Fibroblast of lung (primary cell): ENCODE results near the gene ALOXE3.

Source experiments
- CTCF ChIP-seq, 2 donors: IDR thresholded peaks in 1 of 2; conservative IDR thresholded peaks in 1 of 2; 1 replicate in 1 of 2; 2 replicates in 1 of 2; pipeline ENCODE4 v1.5.1; 2011 to 2012; ENCODE audit warnings: low read length in 2 of 2, control low read depth in 1 of 2, inconsistent platforms in 1 of 2, low read depth in 1 of 2, mild to moderate bottlenecking in 1 of 2
- EZH2 ChIP-seq: IDR thresholded peaks from 2 replicates; pipeline ENCODE4 v1.5.1; 2012; ENCODE audit warnings: low read length, control low read depth, mild to moderate bottlenecking; ENCODE audit errors: missing control alignments

- TF ChIP-seq CTCF (conservative IDR thresholded peaks at IDR 0.05 in 1 of 2, IDR thresholded peaks at IDR 0.05 in 1 of 2; ENCODE audit: low read depth in 1 of 2, low read length in 2 of 2): no peak
- TF ChIP-seq EZH2: no peak
These were observed 65.8 kb downstream of the ALOXE3 start for GRCh38 chr17:8052256-8053252.
